GM12864 (cell line): ENCODE measurements around the gene RRM2.
A peak's percentile ranks its signal among the peaks of the same experiment; 100 is the strongest.

ENCODE experiments used
- DNase-seq: peaks from one replicate; pipeline ENCODE4 v3.0.0-alpha.2; 2011; ENCODE audit warnings: low read depth
- H3K4me3 ChIP-seq: 2 replicates; pipeline ENCODE4 v1.5.1; 2011; ENCODE audit warnings: mild to moderate bottlenecking, low read depth, low read length, control low read depth
- CTCF ChIP-seq: IDR thresholded peaks from 2 replicates; pipeline ENCODE4 v1.5.1; 2011; ENCODE audit warnings: low read depth, mild to moderate bottlenecking, moderate library complexity, low read length, control low read depth, inconsistent platforms; ENCODE audit errors: missing control alignments

RRM2 gene

GRCh38 chr2:10139536-10139935 lies 17.0 kb downstream of the RRM2 start:
- no peak overlapping the region for H3K4me3 ChIP-seq
- DNase-seq, result no peak
- no peak for TF ChIP-seq CTCF

- no peak overlapping the region for H3K4me3 ChIP-seq
- no peak for DNase-seq
- no peak for TF ChIP-seq CTCF
Observed at GRCh38 chr2:10140841-10141610, 18.5 kb downstream of the RRM2 start.

GRCh38 chr2:10141736-10142639 lies 19.4 kb downstream of the RRM2 start:
- DNase-seq, result no peak

GRCh38 chr2:10142640-10142965 lies 20.1 kb downstream of the RRM2 start:
- DNase-seq, result no peak
- H3K4me3 ChIP-seq, result no peak overlapping the region
- no peak for TF ChIP-seq CTCF

More at GRCh38 chr2:10141736-10142639, 19.4 kb downstream of the RRM2 start:
- H3K4me3 ChIP-seq, result no peak overlapping the region
- peak; percentile 71 for TF ChIP-seq CTCF

- no peak overlapping the region for H3K4me3 ChIP-seq
- TF ChIP-seq CTCF, result no peak
- no peak for DNase-seq
Observed at GRCh38 chr2:10144771-10145518, 22.4 kb downstream of the RRM2 start.

GRCh38 chr2:10145519-10146357 lies 23.2 kb downstream of the RRM2 start:
- no peak for DNase-seq
- TF ChIP-seq CTCF, result no peak
- no peak overlapping the region for H3K4me3 ChIP-seq
